Mucosa of descending colon (tissue), 3 donors: ENCODE measurements around the gene SPDYE3. TPM values are rescaled to one million over a fixed set of nuclear protein-coding genes. Genes with fewer than 3 reads are reported as not detected.
"Not testable (repeated sequence)": the region's sequence is repeated elsewhere in the genome, so short reads cannot be mapped to it uniquely, and the experiment has no call there.

Experiments
- ATAC-seq: fragments of 200-7000 bp; cut with Tn5 transposase; one replicate; pipeline ENCODE4 v1.9.1; 2020; ENCODE audit warnings: mild to moderate bottlenecking, moderate library complexity
- DNase-seq, 3 donors: peaks; one replicate each; pipeline ENCODE4 v3.0.0-alpha.2; 2020
- H3K36me3 ChIP-seq: fragments of 200-600 bp; one replicate; pipeline ENCODE4 v1.8.0; 2021; ENCODE audit warnings: low read depth, mild to moderate bottlenecking
- H3K4me1 ChIP-seq: fragments of 200-600 bp; one replicate; pipeline ENCODE4 v1.8.0; 2021; ENCODE audit warnings: low read depth, mild to moderate bottlenecking
- H3K4me3 ChIP-seq: fragments of 200-600 bp; one replicate; pipeline ENCODE4 v1.8.0; 2021; ENCODE audit warnings: mild to moderate bottlenecking
- H3K9me3 ChIP-seq: fragments of 200-600 bp; one replicate; pipeline ENCODE4 v1.8.0; 2021; ENCODE audit warnings: mild to moderate bottlenecking
- intact Hi-C, 2 donors: fragments of 100-400 bp; cut with DNase I in 1 of 2; cut with micrococcal nuclease in 1 of 2; formaldehyde crosslinking; loops; one replicate each; pipeline versions ENCODE4 v1.11.0 to v1.11.1; 2022; cut with DNase I, micrococcal nuclease
- total RNA-seq, 3 donors: library from RNA; stranded (reverse); fragmentation: NEBNext Ultra II Directional in 2 of 3; extraction: Animal tissue kit (Norgen Biotek cat#: 25700) in 2 of 3; gene quantifications; one replicate each; pipeline versions ENCODE4 v1.2.1 to v1.2.4, GENCODE V29; 2021 to 2023
- TF ChIP-seq, protein P1 (sequence below): fragments of 200-600 bp; IDR thresholded peaks from one replicate; pipeline ENCODE4 v1.8.0; 2022; ENCODE audit warnings: antibody characterized with exemption, mild to moderate bottlenecking
- donor health status: DM: no; HTN: no; CAD: no; lungs with moderate emphysema.
- donor health status: DM: no; HTN: no; CAD: no.
- donor health status: DM: no; HTN: yes; CAD: no.

Gene SPDYE3
- total RNA-seq, 3 donors from 2014 or later, result not detected

DNA sequence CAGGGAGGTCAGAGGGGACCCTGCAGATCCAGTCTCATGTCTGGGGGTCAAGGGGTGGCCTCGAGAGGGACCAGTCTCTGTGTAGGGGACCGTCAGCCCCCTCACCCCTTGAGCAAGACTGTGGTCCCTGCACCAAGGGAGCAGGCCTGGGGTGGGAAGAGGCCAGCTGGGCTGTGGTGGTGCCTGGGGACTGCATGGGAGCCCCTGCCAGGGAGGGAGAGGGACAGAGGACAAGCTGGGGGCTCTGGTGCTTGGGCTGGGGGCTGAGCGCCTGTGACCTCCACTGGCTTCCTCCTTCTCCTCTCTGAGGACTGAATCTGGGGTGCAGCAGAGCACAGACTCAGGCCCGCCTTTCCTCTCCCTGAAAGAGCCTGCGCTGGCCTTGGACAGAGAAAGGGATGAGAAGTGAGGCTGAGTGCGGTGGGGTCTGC, 49.6 kb downstream of the SPDYE3 start:
- H3K36me3 ChIP-seq, result peaks cover 15% of the 10 kb centered on the region

DNA sequence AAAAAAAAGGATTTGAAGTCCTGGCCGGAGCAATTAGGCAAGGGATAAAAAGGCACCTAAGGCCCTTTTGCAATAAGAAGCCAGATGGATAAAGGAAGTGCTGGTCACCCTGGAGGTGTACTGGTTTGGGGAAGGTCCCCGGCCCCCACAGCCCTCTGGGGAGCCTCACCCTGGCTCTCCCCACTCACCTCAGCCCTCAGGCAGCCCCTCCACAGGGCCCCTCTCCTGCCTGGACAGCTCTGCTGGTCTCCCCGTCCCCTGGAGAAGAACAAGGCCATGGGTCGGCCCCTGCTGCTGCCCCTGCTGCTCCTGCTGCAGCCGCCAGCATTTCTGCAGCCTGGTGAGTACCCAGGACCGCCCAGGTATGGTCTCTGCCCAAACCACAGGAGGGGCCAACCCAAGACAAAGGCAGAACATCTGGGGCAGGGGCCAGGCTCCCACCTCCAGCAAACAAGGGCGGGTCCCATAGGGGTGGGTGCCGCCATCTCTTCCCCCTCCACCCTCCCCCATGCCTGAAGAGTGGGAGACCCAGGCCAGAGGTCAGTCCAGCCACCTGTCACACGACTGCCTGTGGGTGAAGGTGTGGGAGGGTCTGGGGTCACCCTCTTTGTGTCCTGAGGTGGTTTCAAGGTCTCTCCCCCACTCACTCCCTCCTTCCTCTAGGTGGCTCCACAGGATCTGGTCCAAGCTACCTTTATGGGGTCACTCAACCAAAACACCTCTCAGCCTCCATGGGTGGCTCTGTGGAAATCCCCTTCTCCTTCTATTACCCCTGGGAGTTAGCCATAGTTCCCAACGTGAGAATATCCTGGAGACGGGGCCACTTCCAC, 50.7 kb downstream of the SPDYE3 start, which contains the start of gene PILRB:
Gene PILRB, plus strand, starts transcription at position 91 of the 830 bp plus-strand sequence. Its CDS starts 186 bp downstream, at position 277.
- Histone ChIP-seq H3K4me1 (no peaks in the 10 kb centered on the region), H3K9me3 (no peaks in the 10 kb centered on the region), H3K36me3 (peaks cover 15% of the 10 kb centered on the region), H3K4me3 (no peak within 1 kb of the TSS)
- DNase-seq (peak in 1 of 3 donors; percentile 46), ATAC-seq (peak; percentile 11)
- TF ChIP-seq, protein P1, sequence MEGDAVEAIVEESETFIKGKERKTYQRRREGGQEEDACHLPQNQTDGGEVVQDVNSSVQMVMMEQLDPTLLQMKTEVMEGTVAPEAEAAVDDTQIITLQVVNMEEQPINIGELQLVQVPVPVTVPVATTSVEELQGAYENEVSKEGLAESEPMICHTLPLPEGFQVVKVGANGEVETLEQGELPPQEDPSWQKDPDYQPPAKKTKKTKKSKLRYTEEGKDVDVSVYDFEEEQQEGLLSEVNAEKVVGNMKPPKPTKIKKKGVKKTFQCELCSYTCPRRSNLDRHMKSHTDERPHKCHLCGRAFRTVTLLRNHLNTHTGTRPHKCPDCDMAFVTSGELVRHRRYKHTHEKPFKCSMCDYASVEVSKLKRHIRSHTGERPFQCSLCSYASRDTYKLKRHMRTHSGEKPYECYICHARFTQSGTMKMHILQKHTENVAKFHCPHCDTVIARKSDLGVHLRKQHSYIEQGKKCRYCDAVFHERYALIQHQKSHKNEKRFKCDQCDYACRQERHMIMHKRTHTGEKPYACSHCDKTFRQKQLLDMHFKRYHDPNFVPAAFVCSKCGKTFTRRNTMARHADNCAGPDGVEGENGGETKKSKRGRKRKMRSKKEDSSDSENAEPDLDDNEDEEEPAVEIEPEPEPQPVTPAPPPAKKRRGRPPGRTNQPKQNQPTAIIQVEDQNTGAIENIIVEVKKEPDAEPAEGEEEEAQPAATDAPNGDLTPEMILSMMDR, result no peak
- intact Hi-C loops, result no loop called here

More for the DNA sequence above, 49.6 kb downstream of the SPDYE3 start:
- TF ChIP-seq, protein P1, result no peak
- DNase-seq (peak in 1 of 3 donors; percentile 41), ATAC-seq (no peak)
- intact Hi-C loops, result no loop called here
- H3K4me1 ChIP-seq, result no peaks in the 10 kb centered on the region
- H3K4me3 ChIP-seq, result no peak overlapping the region
- no peaks in the 10 kb centered on the region for H3K9me3 ChIP-seq

DNA sequence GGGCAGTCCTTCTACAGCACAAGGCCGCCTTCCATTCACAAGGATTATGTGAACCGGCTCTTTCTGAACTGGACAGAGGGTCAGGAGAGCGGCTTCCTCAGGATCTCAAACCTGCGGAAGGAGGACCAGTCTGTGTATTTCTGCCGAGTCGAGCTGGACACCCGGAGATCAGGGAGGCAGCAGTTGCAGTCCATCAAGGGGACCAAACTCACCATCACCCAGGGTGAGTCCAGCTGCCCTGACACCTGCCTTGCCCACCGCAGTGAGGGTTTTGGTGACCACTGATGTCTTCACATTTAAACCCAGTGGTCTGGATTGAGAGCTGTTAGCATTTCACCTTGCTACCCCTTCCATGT, 51.3 kb downstream of the SPDYE3 start:
- ATAC-seq (no peak), DNase-seq (peak in 1 of 3 donors; percentile 19)
- H3K36me3 ChIP-seq, result peaks cover 15% of the 10 kb centered on the region
- TF ChIP-seq, protein P1, result no peak
- H3K9me3 ChIP-seq, result no peaks in the 10 kb centered on the region
- no peak overlapping the region for H3K4me3 ChIP-seq
- H3K4me1 ChIP-seq, result no peaks in the 10 kb centered on the region
- intact Hi-C loops, result no loop called here

DNA sequence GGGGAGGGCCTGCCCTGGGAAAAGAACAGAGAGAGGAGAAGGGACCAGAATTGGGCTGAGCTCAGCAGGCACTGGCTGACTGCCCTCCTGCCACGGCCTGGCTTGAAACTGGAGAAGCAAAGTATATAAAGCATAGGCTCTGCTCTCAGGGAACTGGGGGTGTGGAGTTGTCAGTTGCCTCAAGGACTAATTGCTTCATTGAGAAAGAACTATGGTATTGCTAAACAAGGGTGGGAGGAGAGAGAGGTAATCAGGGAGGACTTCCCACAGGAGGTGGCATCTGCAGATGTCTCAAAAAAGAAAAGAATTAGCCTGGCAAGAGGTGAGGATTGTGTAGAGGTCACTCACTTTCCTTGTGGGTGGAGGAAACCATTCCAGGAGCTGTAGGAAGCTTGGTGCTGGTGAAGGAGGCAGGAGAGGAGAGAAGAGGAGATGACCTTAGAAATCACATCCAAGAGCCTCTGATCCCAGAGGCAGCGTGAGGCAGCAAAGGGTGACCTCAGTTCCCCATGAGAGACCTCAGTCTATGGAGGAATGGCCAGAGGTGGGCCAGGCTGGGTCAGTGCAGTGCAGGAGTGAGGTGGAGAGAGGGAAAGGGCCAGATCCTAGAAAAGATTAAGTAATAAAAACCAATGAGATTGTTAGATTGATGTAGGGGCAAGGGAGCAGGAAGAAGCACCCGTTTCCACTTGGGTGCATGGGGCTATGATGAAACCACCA, 52.8 kb downstream of the SPDYE3 start:
- Histone ChIP-seq H3K36me3 (peaks cover 15% of the 10 kb centered on the region), H3K4me1 (no peaks in the 10 kb centered on the region), H3K4me3 (no peak overlapping the region), H3K9me3 (no peaks in the 10 kb centered on the region)
- DNase-seq (peak in 1 of 3 donors; percentile 17), ATAC-seq (no peak)
- intact Hi-C loops, result no loop called here
- TF ChIP-seq, protein P1, result no peak

DNA sequence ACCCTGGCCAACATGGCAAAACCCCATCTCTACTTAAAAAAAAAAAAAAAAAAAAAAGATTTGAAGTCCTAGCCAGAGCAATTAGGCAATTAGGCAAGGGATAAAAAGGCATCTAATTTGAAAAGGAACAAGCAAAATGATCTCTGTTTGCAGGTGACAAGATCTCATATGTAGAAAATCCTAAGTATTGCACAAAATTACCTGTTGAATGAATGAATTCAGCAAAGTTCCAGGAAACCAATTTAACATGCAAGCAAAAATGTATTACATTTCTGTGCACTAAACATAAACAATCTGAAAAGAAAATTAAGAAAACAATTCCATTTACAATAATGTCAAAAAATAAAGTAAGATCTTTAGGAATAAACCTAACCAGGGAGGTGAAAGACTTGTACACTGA, 55.6 kb downstream of the SPDYE3 start:
- ATAC-seq (no peak), DNase-seq (no peak)
- H3K4me3 ChIP-seq, result no peak overlapping the region
- TF ChIP-seq, protein P1, result no peak
- intact Hi-C loops, result no loop called here
- H3K36me3 ChIP-seq, result peaks cover 11% of the 10 kb centered on the region
- no peaks in the 10 kb centered on the region for H3K4me1 ChIP-seq
- H3K9me3 ChIP-seq, result no peaks in the 10 kb centered on the region

DNA sequence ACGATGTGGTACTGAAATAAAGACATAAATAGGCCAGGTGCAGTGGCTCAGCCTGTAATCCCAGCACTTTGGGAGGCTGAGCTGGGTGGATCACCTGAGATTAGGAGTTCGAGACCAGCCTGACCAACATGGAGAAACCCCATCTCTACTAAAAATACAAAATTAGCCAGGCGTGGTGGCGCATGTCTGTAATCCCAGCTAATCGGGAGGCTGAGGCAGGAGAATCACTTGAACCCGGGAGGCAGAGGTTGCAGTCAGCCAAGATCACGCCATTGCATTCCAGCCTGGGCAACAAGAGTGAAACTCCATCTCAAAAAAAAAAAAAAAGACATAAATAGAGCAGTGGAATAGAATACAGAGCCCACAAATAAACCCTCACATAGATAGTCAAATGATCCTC, 56.3 kb downstream of the SPDYE3 start:
- H3K4me3 ChIP-seq, ATAC-seq, intact Hi-C loops, H3K9me3 ChIP-seq, H3K4me1 ChIP-seq: not testable (repeated sequence)
- peak in 1 of 3 donors; percentile 3 for DNase-seq
- peaks cover 11% of the 10 kb centered on the region for H3K36me3 ChIP-seq
